ENCODE measurements around the gene TMEM231. TPM values are rescaled to one million over a fixed set of nuclear protein-coding genes. Genes with fewer than 3 reads are reported as not detected.

The TMEM231 gene
- polyA plus RNA-seq, 3 donors: 0.27 to 0.75 (median 0.72) TPM

DNA sequence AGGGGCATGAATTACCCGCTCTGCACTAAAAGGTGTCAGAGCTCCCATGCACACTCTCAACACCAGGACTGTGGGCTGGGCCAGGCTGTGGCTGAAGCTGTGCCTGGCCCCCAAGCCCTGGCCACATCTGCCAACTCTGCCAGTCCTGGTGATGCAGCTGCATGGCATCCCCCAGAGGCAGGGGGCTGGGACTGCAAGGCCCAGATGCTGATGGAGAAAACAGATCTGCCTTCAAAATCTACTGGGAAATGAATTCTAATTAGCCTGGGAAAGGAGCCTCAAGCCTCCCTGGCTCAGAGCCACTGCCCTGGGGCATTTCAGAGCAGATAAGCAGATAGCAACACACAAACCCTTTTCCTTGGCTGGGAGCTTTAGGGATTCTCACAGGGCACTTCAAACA, 64.2 kb downstream of the TMEM231 start:
- Mint-ChIP-seq H3K27me3 (ENCODE audit: low read depth in 3 of 3) (peaks cover 22 to 41% (median 38%) of the 10 kb centered on the region in 3 donors), H3K4me3 (no peak overlapping the region), H3K4me1 (peaks cover 10% of the 10 kb centered on the region), H3K27ac (no peak overlapping the region), H3K36me3 (peaks cover 2 to 5% of the 10 kb centered on the region in 2 donors), H3K9me3 (peaks cover 0 to 3% (median 0%) of the 10 kb centered on the region in 7 donors)
- H3K4me2 ChIP-seq (replicated peaks; ENCODE audit: extremely low read depth, low read length, poor library complexity, severe bottlenecking): no peak overlapping the region
- H3K9me3 ChIP-seq (replicated peaks in 1 of 2; ENCODE audit: control insufficient read depth in 1 of 2, insufficient read depth in 1 of 2, low read length in 2 of 2): peaks cover 0 to 6% of the 10 kb centered on the region in 2 donors
- 86% methylated on average over 1 of the region's 1 CpG for WGBS (ENCODE audit: insufficient coverage)
- no peak overlapping the region for H3K4me3 ChIP-seq (replicated peaks in 1 of 3; ENCODE audit: low read depth in 2 of 3, low read length in 3 of 3)
- no peak for DNase-seq
- TF ChIP-seq, protein P1, sequence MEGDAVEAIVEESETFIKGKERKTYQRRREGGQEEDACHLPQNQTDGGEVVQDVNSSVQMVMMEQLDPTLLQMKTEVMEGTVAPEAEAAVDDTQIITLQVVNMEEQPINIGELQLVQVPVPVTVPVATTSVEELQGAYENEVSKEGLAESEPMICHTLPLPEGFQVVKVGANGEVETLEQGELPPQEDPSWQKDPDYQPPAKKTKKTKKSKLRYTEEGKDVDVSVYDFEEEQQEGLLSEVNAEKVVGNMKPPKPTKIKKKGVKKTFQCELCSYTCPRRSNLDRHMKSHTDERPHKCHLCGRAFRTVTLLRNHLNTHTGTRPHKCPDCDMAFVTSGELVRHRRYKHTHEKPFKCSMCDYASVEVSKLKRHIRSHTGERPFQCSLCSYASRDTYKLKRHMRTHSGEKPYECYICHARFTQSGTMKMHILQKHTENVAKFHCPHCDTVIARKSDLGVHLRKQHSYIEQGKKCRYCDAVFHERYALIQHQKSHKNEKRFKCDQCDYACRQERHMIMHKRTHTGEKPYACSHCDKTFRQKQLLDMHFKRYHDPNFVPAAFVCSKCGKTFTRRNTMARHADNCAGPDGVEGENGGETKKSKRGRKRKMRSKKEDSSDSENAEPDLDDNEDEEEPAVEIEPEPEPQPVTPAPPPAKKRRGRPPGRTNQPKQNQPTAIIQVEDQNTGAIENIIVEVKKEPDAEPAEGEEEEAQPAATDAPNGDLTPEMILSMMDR (IDR thresholded peaks at IDR 0.05): no peak
- no peak overlapping the region for H3K9ac ChIP-seq (ENCODE audit: insufficient read depth, low read length, poor library complexity, severe bottlenecking)
- no peak overlapping the region for H3K27ac ChIP-seq (ENCODE audit: low read depth in 1 of 2, low read length in 2 of 2)
- H4K20me1 ChIP-seq (ENCODE audit: insufficient read depth, low read length): no peaks in the 10 kb centered on the region
- peaks cover 5 to 10% of the 10 kb centered on the region in 2 donors for H3K4me1 ChIP-seq (ENCODE audit: control insufficient read depth in 1 of 2, insufficient read depth in 2 of 2, low read length in 2 of 2)
- H2AFZ ChIP-seq (ENCODE audit: insufficient read depth, low read depth, low read length, poor library complexity, severe bottlenecking): no peak overlapping the region
- H3K27me3 ChIP-seq (ENCODE audit: control insufficient read depth in 2 of 2, insufficient read depth in 2 of 2, low read length in 2 of 2): peaks cover 11 to 26% of the 10 kb centered on the region in 2 donors
- H3K79me2 ChIP-seq (ENCODE audit: insufficient read depth, low read length): no peaks in the 10 kb centered on the region
- no peaks in the 10 kb centered on the region for H3K36me3 ChIP-seq (replicated peaks in 1 of 2; ENCODE audit: control insufficient read depth in 1 of 2, insufficient read depth in 2 of 2, low read length in 2 of 2)
- intact Hi-C loops (cut with micrococcal nuclease): no loop called here

DNA sequence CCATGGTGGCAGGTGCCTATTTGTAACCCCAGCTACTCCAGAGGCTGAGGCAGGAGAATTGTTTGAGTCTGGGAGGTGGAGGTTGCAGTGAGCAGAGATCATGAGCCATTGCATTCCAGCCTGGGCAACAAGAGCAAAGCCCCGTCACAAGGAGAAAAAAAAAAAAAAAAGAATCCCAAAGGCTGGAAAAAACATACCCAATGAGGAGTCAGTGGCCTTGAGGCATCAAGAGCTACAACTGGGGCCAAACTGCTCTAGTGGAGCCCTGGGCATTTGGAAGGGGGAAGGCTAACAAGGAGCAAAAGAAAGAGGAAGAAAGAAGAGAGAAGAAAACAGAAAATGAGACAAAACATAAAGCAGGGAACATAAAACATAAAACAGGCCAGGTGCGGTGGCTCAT, 67.7 kb downstream of the TMEM231 start:
- no peaks in the 10 kb centered on the region for H3K4me1 ChIP-seq (ENCODE audit: control insufficient read depth in 1 of 2, insufficient read depth in 2 of 2, low read length in 2 of 2)
- H3K79me2 ChIP-seq (ENCODE audit: insufficient read depth, low read length): no peaks in the 10 kb centered on the region
- Mint-ChIP-seq H3K4me3 (peak overlapping the region in 1 of 2 donors; percentile 23), H3K36me3 (no peaks in the 10 kb centered on the region), H3K4me1 (peaks cover 4% of the 10 kb centered on the region), H3K9me3 (no peaks in the 10 kb centered on the region), H3K27me3 (ENCODE audit: low read depth in 3 of 3) (peaks cover 7 to 17% (median 9%) of the 10 kb centered on the region in 3 donors), H3K27ac (peak overlapping the region in 1 of 7 donors; percentile 23)
- peaks cover 0 to under 1% of the 10 kb centered on the region in 2 donors for H3K27me3 ChIP-seq (ENCODE audit: control insufficient read depth in 2 of 2, insufficient read depth in 2 of 2, low read length in 2 of 2)
- H3K9me3 ChIP-seq (replicated peaks in 1 of 2; ENCODE audit: control insufficient read depth in 1 of 2, insufficient read depth in 1 of 2, low read length in 2 of 2): no peaks in the 10 kb centered on the region
- TF ChIP-seq, protein P1 (IDR thresholded peaks at IDR 0.05): no peak
- H2AFZ ChIP-seq (ENCODE audit: insufficient read depth, low read depth, low read length, poor library complexity, severe bottlenecking): no peak overlapping the region
- no peak overlapping the region for H3K27ac ChIP-seq (ENCODE audit: low read depth in 1 of 2, low read length in 2 of 2)
- H3K36me3 ChIP-seq (replicated peaks in 1 of 2; ENCODE audit: control insufficient read depth in 1 of 2, insufficient read depth in 2 of 2, low read length in 2 of 2): no peaks in the 10 kb centered on the region
- DNase-seq: no peak
- intact Hi-C loops (cut with micrococcal nuclease): no loop called here
- no peak overlapping the region for H3K4me2 ChIP-seq (replicated peaks; ENCODE audit: extremely low read depth, low read length, poor library complexity, severe bottlenecking)
- H3K9ac ChIP-seq (ENCODE audit: insufficient read depth, low read length, poor library complexity, severe bottlenecking): no peak overlapping the region
- H4K20me1 ChIP-seq (ENCODE audit: insufficient read depth, low read length): no peaks in the 10 kb centered on the region
- H3K4me3 ChIP-seq (replicated peaks in 1 of 3; ENCODE audit: low read depth in 2 of 3, low read length in 3 of 3): no peak overlapping the region
- WGBS (ENCODE audit: insufficient coverage): 100% methylated on average over 1 of the region's 2 CpGs

Other genes with a start within 250 kb of the TMEM231 start
- gene CFDP1, start 122.7 kb downstream of the TMEM231 start, polyA plus RNA-seq: 10 to 100 TPM; 12.9 to 23.2 (median 19.0) TPM
- gene TMEM170A, start 91.6 kb downstream of the TMEM231 start, polyA plus RNA-seq: 10 to 100 TPM; 17.9 to 31.6 (median 25.4) TPM
- under 1 TPM in 1 of 3 donors, not detected in 2; 0.03 TPM for gene CHST6, start 60.8 kb downstream of the TMEM231 start, polyA plus RNA-seq
- not detected for gene CHST5, start 20.1 kb downstream of the TMEM231 start, polyA plus RNA-seq
- 100 to 1,000 TPM in 2 of 3 donors, 10 to 100 TPM in 1; 84.3 to 302 (median 280) TPM for gene GABARAPL2, start 10.1 kb upstream of the TMEM231 start, polyA plus RNA-seq
- gene ADAT1, start 67.0 kb upstream of the TMEM231 start, polyA plus RNA-seq: 10 to 100 TPM; 16.8 to 18.9 (median 17.8) TPM
- gene KARS1, start 91.4 kb upstream of the TMEM231 start, polyA plus RNA-seq: 100 to 1,000 TPM in 2 of 3 donors, 10 to 100 TPM in 1; 66.1 to 150 (median 116) TPM
- 10 to 100 TPM; 39.7 to 64.1 (median 47.9) TPM for gene TERF2IP, start 91.5 kb upstream of the TMEM231 start, polyA plus RNA-seq
- gene CPHXL2, start 120.8 kb upstream of the TMEM231 start, polyA plus RNA-seq: not detected
- not detected for gene DUXB, start 145.2 kb upstream of the TMEM231 start, polyA plus RNA-seq
- gene CPHXL, start 170.2 kb upstream of the TMEM231 start, polyA plus RNA-seq: not detected

Data from CD14-positive monocyte (primary cell).